H1 (cell line): ENCODE data around the gene PRCD. TPM values are rescaled to one million over a fixed set of nuclear protein-coding genes. Genes with fewer than 3 reads are reported as not detected.

Experiments used
- CTCF ChIA-PET: fragments of 300-600 bp; sonication (Branson Sonifier 250); formaldehyde crosslinking; loops from one replicate; lab custom pipeline; 2021; ENCODE audit not compliant: partially characterized antibody; lab: Charles Lee
- POLR2A ChIA-PET: fragments of 300-600 bp; sonication (Branson Sonifier 250); formaldehyde crosslinking; loops from one replicate; lab custom pipeline; 2021; ENCODE audit warnings: inconsistent platforms; ENCODE audit not compliant: partially characterized antibody; lab: Charles Lee
- DNase-seq, 2 experiments: peaks; one replicate each; pipeline versions ENCODE4 v3.0.0 to v3.0.0-alpha.2; 2010 to 2022; ENCODE audit warnings: low spot score in 2 of 2, low read depth in 1 of 2, mixed read lengths in 1 of 2
- FAIRE-seq: peaks from 2 replicates; lab custom pipeline; 2011; peaks lifted over from hg19 to GRCh38; lab: Jason Lieb, UNC
- H2AFZ ChIP-seq: 2 replicates; pipeline ENCODE4 v1.8.1; 2012; ENCODE audit warnings: low read length, inconsistent platforms
- H2AK5ac ChIP-seq: 2 replicates; pipeline ENCODE4 v1.6.1; 2013; ENCODE audit warnings: low read depth, low read length
- H2BK120ac ChIP-seq: replicated peaks from 2 replicates; pipeline ENCODE3; 2013; ENCODE audit warnings: low read depth, low read length, inconsistent platforms
- H2BK12ac ChIP-seq: 2 replicates; pipeline ENCODE4 v1.6.1; 2013; ENCODE audit warnings: low read depth, low read length
- H2BK15ac ChIP-seq: 2 replicates; pipeline ENCODE4 v1.6.1; 2013; ENCODE audit warnings: low read length
- H2BK20ac ChIP-seq: 2 replicates; pipeline ENCODE4 v1.6.1; 2013; ENCODE audit warnings: low read length
- H2BK5ac ChIP-seq: 2 replicates; pipeline ENCODE4 v1.6.1; 2013; ENCODE audit warnings: low read depth, low read length
- H3K14ac ChIP-seq: 2 replicates; pipeline ENCODE4 v1.6.1; 2013; ENCODE audit warnings: inconsistent platforms; ENCODE audit not compliant: insufficient read length
- H3K18ac ChIP-seq: 2 replicates; pipeline ENCODE4 v1.6.1; 2013; ENCODE audit warnings: low read length; ENCODE audit errors: extremely low read depth
- H3K23ac ChIP-seq: 2 replicates; pipeline ENCODE4 v1.6.1; 2013; ENCODE audit warnings: inconsistent platforms; ENCODE audit not compliant: insufficient read length
- H3K23me2 ChIP-seq: 2 replicates; pipeline ENCODE4 v1.6.1; 2013; ENCODE audit warnings: low read depth, low read length
- H3K27ac ChIP-seq: 2 replicates; pipeline ENCODE4 v1.6.1; 2011; ENCODE audit warnings: low read depth, low read length, inconsistent platforms
- H3K27me3 ChIP-seq, 4 experiments: replicated peaks in 1 of 4; 1 replicate in 1 of 4; 2 replicates in 3 of 4; pipeline versions ENCODE4 v1.6.1 to v1.8.1; 2011 to 2013; ENCODE audit warnings: low read length in 3 of 4, mild to moderate bottlenecking in 3 of 4, inconsistent platforms in 2 of 4, mixed read lengths in 2 of 4, moderate library complexity in 1 of 4; ENCODE audit not compliant: control insufficient read depth in 3 of 4, insufficient read depth in 3 of 4; ENCODE audit errors: extremely low read depth in 1 of 4
- H3K36me3 ChIP-seq, 4 experiments: 2 replicates each; pipeline versions ENCODE4 v1.6.1 to v1.8.1; 2011 to 2013; ENCODE audit warnings: mild to moderate bottlenecking in 4 of 4, low read length in 3 of 4, moderate library complexity in 2 of 4, control low read depth in 1 of 4, inconsistent platforms in 1 of 4; ENCODE audit not compliant: insufficient read depth in 4 of 4, control insufficient read depth in 2 of 4
- H3K4ac ChIP-seq: replicated peaks from 2 replicates; pipeline ENCODE3; 2013; ENCODE audit warnings: low read length, low read depth, mixed read lengths, inconsistent platforms; ENCODE audit not compliant: insufficient read length
- H3K4me1 ChIP-seq, 4 experiments: replicated peaks in 1 of 4; 1 replicate in 1 of 4; 2 replicates in 3 of 4; pipeline versions ENCODE4 v1.6.1 to v1.8.1; 2011 to 2013; ENCODE audit warnings: low read length in 3 of 4, inconsistent platforms in 2 of 4, mixed read lengths in 1 of 4; ENCODE audit not compliant: insufficient read depth in 4 of 4, control insufficient read depth in 3 of 4
- H3K4me2 ChIP-seq, 2 experiments: 2 replicates each; pipeline versions ENCODE4 v1.6.1 to v1.8.1; 2011 to 2013; ENCODE audit warnings: low read depth in 2 of 2, low read length in 2 of 2, control low read depth in 1 of 2, inconsistent platforms in 1 of 2, mild to moderate bottlenecking in 1 of 2; ENCODE audit not compliant: insufficient read depth in 1 of 2
- H3K4me3 ChIP-seq, 4 experiments: fragments of 200-600, 300-600 bp in 1 of 4; sonication (generic), shearing (Covaris generic), sonication (Bioruptor Twin) in 1 of 4; 2 replicates each; pipeline versions ENCODE4 v1.5.1 to v1.8.1; 2011 to 2016; ENCODE audit warnings: low read length in 4 of 4, low read depth in 3 of 4, control low read depth in 2 of 4, inconsistent platforms in 2 of 4, mild to moderate bottlenecking in 2 of 4, mixed read lengths in 1 of 4, moderate library complexity in 1 of 4; ENCODE audit not compliant: insufficient read depth in 2 of 4; ENCODE audit errors: extremely low read depth in 1 of 4
- H3K56ac ChIP-seq: replicated peaks from 2 replicates; pipeline ENCODE3; 2013; ENCODE audit warnings: low read depth, mild to moderate bottlenecking, mixed read lengths, low read length, inconsistent platforms; ENCODE audit not compliant: insufficient read length
- H3K79me1 ChIP-seq: 2 replicates; pipeline ENCODE4 v1.6.1; 2013; ENCODE audit warnings: low read depth, low read length, control low read depth
- H3K79me2 ChIP-seq, 2 experiments: 2 replicates each; pipeline versions ENCODE4 v1.6.1 to v1.8.1; 2012 to 2013; ENCODE audit warnings: low read length in 2 of 2, mild to moderate bottlenecking in 2 of 2, inconsistent platforms in 1 of 2; ENCODE audit not compliant: insufficient read depth in 2 of 2, control insufficient read depth in 1 of 2
- H3K9ac ChIP-seq, 4 experiments: replicated peaks in 1 of 4; 1 replicate in 1 of 4; 2 replicates in 3 of 4; pipeline versions ENCODE4 v1.6.1 to v1.8.1; 2011 to 2013; ENCODE audit warnings: low read depth in 3 of 4, low read length in 3 of 4, control low read depth in 2 of 4, mild to moderate bottlenecking in 2 of 4, moderate library complexity in 2 of 4, inconsistent platforms in 1 of 4; ENCODE audit errors: extremely low read depth in 1 of 4
- H3K9me3 ChIP-seq, 2 experiments: 2 replicates each; pipeline versions ENCODE4 v1.6.1 to v1.8.1; 2012 to 2013; ENCODE audit warnings: mild to moderate bottlenecking in 2 of 2, moderate library complexity in 2 of 2, control low read depth in 1 of 2, inconsistent platforms in 1 of 2, low read depth in 1 of 2, low read length in 1 of 2, mixed read lengths in 1 of 2; ENCODE audit not compliant: insufficient read depth in 2 of 2
- H4K20me1 ChIP-seq, 2 experiments: replicated peaks in 1 of 2; 2 replicates each; pipeline versions ENCODE3 to v1.8.1; 2011 to 2013; ENCODE audit warnings: inconsistent platforms in 2 of 2, low read length in 2 of 2, mild to moderate bottlenecking in 1 of 2; ENCODE audit not compliant: insufficient read depth in 2 of 2, control insufficient read depth in 1 of 2
- H4K5ac ChIP-seq: 2 replicates; pipeline ENCODE4 v1.6.1; 2013; ENCODE audit warnings: low read length, low read depth, mixed read lengths, inconsistent platforms; ENCODE audit not compliant: insufficient read length
- H4K8ac ChIP-seq: 2 replicates; pipeline ENCODE4 v1.8.0; 2013; ENCODE audit warnings: mild to moderate bottlenecking, moderate library complexity, low read length, inconsistent platforms; ENCODE audit not compliant: insufficient read depth; ENCODE audit errors: extremely low read depth
- H4K91ac ChIP-seq: replicated peaks from 2 replicates; pipeline ENCODE3; 2013; ENCODE audit warnings: low read length, mixed read lengths, inconsistent platforms; ENCODE audit not compliant: insufficient read length
- JUND ChIP-seq: IDR thresholded peaks from 2 replicates; pipeline ENCODE4 v1.6.1; 2011; ENCODE audit warnings: mild to moderate bottlenecking, improper control_type of control experiment, low read length
- WGBS, 2 experiments: shearing (Covaris generic) in 1 of 2; methylation state at CpG; one replicate each; pipeline versions ENCODE4 v1.1.6 to v1.1.7; 2013 to 2015; ENCODE audit warnings: low lambda C conversion rate in 2 of 2, mixed read lengths in 2 of 2, inconsistent platforms in 1 of 2, low coverage in 1 of 2, missing lambda C conversion rate in 1 of 2; ENCODE audit not compliant: insufficient replicate concordance in 2 of 2, insufficient coverage in 1 of 2, insufficient read length in 1 of 2; ENCODE audit errors: extremely low coverage in 1 of 2, missing lambda C conversion rate in 1 of 2; 5-methylcytosine and 5-hydroxymethylcytosine counted together
- polyA plus RNA-seq, 7 experiments: library from polyadenylated mRNA; depleted of rRNA in 3 of 7; stranded (reverse) in 5 of 7; unstranded in 2 of 7; fragments of >200 nt in 5 of 7; fragments of 200-250 nt in 2 of 7; gene quantifications; 1 replicate in 5 of 7; 2 replicates in 1 of 7; 4 replicates in 1 of 7; pipeline versions ENCODE4 v1.2.1 to v1.2.3, GENCODE V29; 2011 to 2013; ENCODE audit warnings: missing spikeins in 2 of 7, mixed read lengths in 2 of 7
- total RNA-seq: library from RNA; stranded (reverse); fragmentation: NEBNext Ultra II Directional; extraction: Animal tissue kit (Norgen Biotek cat#: 25700); gene quantifications from 2 replicates; pipeline ENCODE4 v1.2.1, GENCODE V29; 2021
- TF ChIP-seq, protein P1 (sequence below): IDR thresholded peaks from 2 replicates; pipeline ENCODE4 v1.6.1; 2012; ENCODE audit warnings: inconsistent platforms

The PRCD gene
- total and polyA plus RNA-seq, 2 of the 8 experiments (the other 6 are each of a cell fraction or from before 2014, with no cell fraction given), result 0.77 to 2.1 TPM

GRCh38 chr17:76569607-76570279 lies 29.9 kb downstream of the PRCD start:
- no peak for FAIRE-seq
- Histone ChIP-seq H2AFZ (no peak overlapping the region), H3K79me2 (no peaks in the 10 kb centered on the region), H2BK20ac (no peak overlapping the region; the same call in 1 of the 2 replicates), H2BK5ac (no peak overlapping the region), H2AK5ac (no peak overlapping the region), H3K4ac (no peak overlapping the region), H3K36me3 (peaks cover 6 to 20% (median 11%) of the 10 kb centered on the region in 4 experiments; a peak in 7 of 8 replicates), H4K91ac (no peak overlapping the region), H3K4me3 (no peak overlapping the region), H3K9ac (no peak overlapping the region), H2BK15ac (no peak overlapping the region), H2BK12ac (no peak overlapping the region), H3K23me2 (no peaks in the 10 kb centered on the region; the same call in 1 of the 2 replicates), H4K5ac (no peak overlapping the region), H3K4me1 (peaks cover 0 to 21% (median 5%) of the 10 kb centered on the region in 4 experiments; a peak in 6 of 7 replicates), H3K56ac (no peak overlapping the region), H4K8ac (peak overlapping the region; percentile 63; the same call in 1 of the 2 replicates), H3K23ac (no peak overlapping the region), H3K79me1 (peaks cover 2% of the 10 kb centered on the region; the same call in 1 of the 2 replicates), H3K27me3 (no peaks in the 10 kb centered on the region; a peak in 2 of 7 replicates), H4K20me1 (peaks cover 21 to 23% of the 10 kb centered on the region in 2 experiments), H3K27ac (no peak overlapping the region), H2BK120ac (no peak overlapping the region), H3K14ac (no peak overlapping the region)
- ChIA-PET CTCF (interaction anchor here (0.6 to 9.3 kb wide), 15 partner anchors 9 to 1834 kb away, joined by 3 to 71 read pairs (median 3); partner anchors contain the start of gene AANAT), POLR2A (interaction anchor here (0.5 to 7.7 kb wide), 4 partner anchors 9 to 61 kb away, joined by 3 to 133 read pairs (median 6); partner anchors contain the start of gene ST6GALNAC2)
- WGBS, 2 experiments, result 80% methylated on average over 17 of the region's 18 CpGs; no CpG with 5 or more reads in 1 of the 2 experiments
- no peak for DNase-seq
- no peak for TF ChIP-seq JUND
- TF ChIP-seq, protein P1, sequence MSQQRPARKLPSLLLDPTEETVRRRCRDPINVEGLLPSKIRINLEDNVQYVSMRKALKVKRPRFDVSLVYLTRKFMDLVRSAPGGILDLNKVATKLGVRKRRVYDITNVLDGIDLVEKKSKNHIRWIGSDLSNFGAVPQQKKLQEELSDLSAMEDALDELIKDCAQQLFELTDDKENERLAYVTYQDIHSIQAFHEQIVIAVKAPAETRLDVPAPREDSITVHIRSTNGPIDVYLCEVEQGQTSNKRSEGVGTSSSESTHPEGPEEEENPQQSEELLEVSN, result peak; percentile 39; the same call in 1 of the 2 replicates
- TF ChIP-seq, all 59 proteins: peak for 1
- Histone ChIP-seq H3K9me3 (no peaks in the 10 kb centered on the region), H3K4me2 (peak overlapping the region in 1 of 2 experiments; percentile 11; a peak in 1 of 4 replicates), H3K18ac (peak overlapping the region; percentile 48; the same call in 1 of the 2 replicates)
